IMR-90 (cell line): ENCODE measurements around the gene OTC. TPM values are rescaled to one million over a fixed set of nuclear protein-coding genes. Genes with fewer than 3 reads are reported as not detected.

Experiments
- ATAC-seq: fragments of 200-7000 bp; cut with Tn5 transposase; 2 replicates; pipeline ENCODE4 v1.9.1; 2020; ENCODE audit warnings: low read depth, mild to moderate bottlenecking, moderate library complexity
- BruUV-seq: library from RNA; stranded (reverse); fragments of 400-500 nt; replicated peaks from 2 replicates; lab custom pipeline; 2021; lab: Mats Ljungman, UMichigan
- CTCF ChIA-PET: fragments of 300-600 bp; formaldehyde crosslinking; extraction: SDS; loops from one replicate; lab custom pipeline; 2021; ENCODE audit warnings: antibody characterized with exemption; lab: Yijun Ruan, JAX
- POLR2A ChIA-PET: fragments of 300-600 bp; sonication (Branson Sonifier 250); formaldehyde crosslinking; loops from one replicate; lab custom pipeline; 2022; ENCODE audit warnings: antibody characterized with exemption; ENCODE audit not compliant: unreplicated experiment; lab: Charles Lee
- DNase-seq: peaks from one replicate; pipeline ENCODE4 v3.0.0; 2013
- H2AFZ ChIP-seq: replicated peaks from 2 replicates; pipeline ENCODE3; 2013; ENCODE audit warnings: low read length, mild to moderate bottlenecking; ENCODE audit not compliant: poor library complexity
- H2AK5ac ChIP-seq: 2 replicates; pipeline ENCODE4 v1.6.1; 2013; ENCODE audit warnings: low read depth, low read length, inconsistent platforms
- H2AK9ac ChIP-seq: replicated peaks from 2 replicates; pipeline ENCODE3; 2013; ENCODE audit warnings: mild to moderate bottlenecking, low read depth, low read length, moderate library complexity; ENCODE audit not compliant: poor library complexity
- H2BK120ac ChIP-seq: 2 replicates; pipeline ENCODE4 v1.6.1; 2013; ENCODE audit warnings: low read depth, low read length, inconsistent platforms
- H2BK15ac ChIP-seq: 3 replicates; pipeline ENCODE4 v1.6.1; 2013; ENCODE audit warnings: low read depth, low read length, inconsistent platforms
- H2BK20ac ChIP-seq: 2 replicates; pipeline ENCODE4 v1.6.1; 2013; ENCODE audit warnings: low read depth, mild to moderate bottlenecking, inconsistent platforms, low read length, moderate library complexity
- H2BK5ac ChIP-seq: 2 replicates; pipeline ENCODE4 v1.6.1; 2013; ENCODE audit warnings: mild to moderate bottlenecking, low read depth, low read length, inconsistent platforms; ENCODE audit not compliant: poor library complexity, severe bottlenecking
- H3K14ac ChIP-seq: replicated peaks from 2 replicates; pipeline ENCODE4 v1.6.1; 2013; ENCODE audit warnings: low read depth, low read length, inconsistent platforms
- H3K18ac ChIP-seq: 2 replicates; pipeline ENCODE4 v1.6.1; 2013; ENCODE audit warnings: low read depth, low read length, control low read depth
- H3K23ac ChIP-seq: 2 replicates; pipeline ENCODE4 v1.6.1; 2013; ENCODE audit warnings: low read depth, low read length, inconsistent platforms
- H3K27ac ChIP-seq: 2 replicates; pipeline ENCODE4 v1.5.1; 2013; ENCODE audit warnings: mild to moderate bottlenecking, control low read depth, low read length; ENCODE audit not compliant: insufficient read depth
- H3K27me3 ChIP-seq: 2 replicates; pipeline ENCODE4 v1.6.1; 2013; ENCODE audit warnings: low read length; ENCODE audit not compliant: control insufficient read depth, insufficient read depth
- H3K36me3 ChIP-seq: 2 replicates; pipeline ENCODE4 v1.6.1; 2013; ENCODE audit warnings: low read length, mixed read lengths; ENCODE audit not compliant: control insufficient read depth, insufficient read depth
- H3K4ac ChIP-seq: 2 replicates; pipeline ENCODE4 v1.6.1; 2013; ENCODE audit warnings: low read depth, low read length, inconsistent platforms
- H3K4me1 ChIP-seq: 2 replicates; pipeline ENCODE4 v1.6.1; 2013; ENCODE audit warnings: low read length, mixed read lengths; ENCODE audit not compliant: control insufficient read depth, insufficient read depth
- H3K4me2 ChIP-seq: 2 replicates; pipeline ENCODE4 v1.6.1; 2013; ENCODE audit warnings: low read depth, mild to moderate bottlenecking, control low read depth, low read length, moderate library complexity
- H3K4me3 ChIP-seq: 2 replicates; pipeline ENCODE4 v1.5.1; 2013; ENCODE audit warnings: low read depth, mild to moderate bottlenecking, control low read depth, low read length, moderate library complexity; ENCODE audit not compliant: insufficient read depth
- H3K56ac ChIP-seq: 2 replicates; pipeline ENCODE4 v1.6.1; 2013; ENCODE audit warnings: low read length, inconsistent platforms; ENCODE audit not compliant: insufficient read depth; ENCODE audit errors: extremely low read depth
- H3K79me1 ChIP-seq, 2 experiments: 2 replicates each; pipeline ENCODE4 v1.6.1; 2013; ENCODE audit warnings: low read length in 2 of 2, inconsistent platforms in 1 of 2, low read depth in 1 of 2
- H3K9ac ChIP-seq: 2 replicates; pipeline ENCODE4 v1.6.1; 2013; ENCODE audit warnings: low read depth, low read length, control low read depth
- H3K9me1 ChIP-seq: 2 replicates; pipeline ENCODE4 v1.6.1; 2013; ENCODE audit warnings: low read length, inconsistent platforms; ENCODE audit not compliant: insufficient read depth
- H3K9me3 ChIP-seq: 2 replicates; pipeline ENCODE4 v1.6.1; 2013; ENCODE audit warnings: low read length; ENCODE audit not compliant: control insufficient read depth, insufficient read depth
- H4K20me1 ChIP-seq: 2 replicates; pipeline ENCODE4 v1.6.1; 2013; ENCODE audit warnings: low read length, inconsistent platforms; ENCODE audit not compliant: insufficient read depth
- H4K5ac ChIP-seq: 2 replicates; pipeline ENCODE4 v1.6.1; 2013; ENCODE audit warnings: mild to moderate bottlenecking, low read depth, low read length, control low read depth
- H4K8ac ChIP-seq, 2 experiments: 2 replicates each; pipeline ENCODE4 v1.6.1; 2013; ENCODE audit warnings: low read depth in 2 of 2, low read length in 2 of 2, control low read depth in 1 of 2, inconsistent platforms in 1 of 2
- H4K91ac ChIP-seq: 2 replicates; pipeline ENCODE4 v1.6.1; 2013; ENCODE audit warnings: low read depth, low read length, inconsistent platforms; ENCODE audit not compliant: insufficient read depth
- BHLHE40 ChIP-seq: fragments of 150-350 bp; IDR thresholded peaks from 2 replicates; pipeline ENCODE4 v1.6.1; 2016; ENCODE audit warnings: mild to moderate bottlenecking, low read depth, low read length
- CEBPB ChIP-seq: IDR thresholded peaks from 2 replicates; pipeline ENCODE4 v1.6.1; 2012; ENCODE audit warnings: low read depth, low read length, improper control_type of control experiment
- CHD1 ChIP-seq: IDR thresholded peaks from 2 replicates; pipeline ENCODE4 v1.6.1; 2012; ENCODE audit warnings: low read depth, low read length, improper control_type of control experiment
- FOS ChIP-seq: fragments of 150-350 bp; IDR thresholded peaks from 2 replicates; pipeline ENCODE4 v1.6.1; 2016; ENCODE audit warnings: low read depth, low read length
- MAFK ChIP-seq: IDR thresholded peaks from 2 replicates; pipeline ENCODE4 v1.6.1; 2012; ENCODE audit warnings: low read depth, low read length, improper control_type of control experiment
- MAZ ChIP-seq: IDR thresholded peaks from 2 replicates; pipeline ENCODE4 v1.6.1; 2012; ENCODE audit warnings: low read depth, mild to moderate bottlenecking, low read length, improper control_type of control experiment, moderate library complexity, borderline replicate concordance
- MXI1 ChIP-seq: IDR thresholded peaks from 2 replicates; pipeline ENCODE4 v1.6.1; 2012; ENCODE audit warnings: low read depth, mild to moderate bottlenecking, low read length, moderate library complexity, borderline replicate concordance
- NFE2L2 ChIP-seq: fragments of 150-350 bp; IDR thresholded peaks from 2 replicates; pipeline ENCODE4 v1.6.1; 2016; ENCODE audit warnings: low read depth, mild to moderate bottlenecking, low read length
- POLR2A ChIP-seq: IDR thresholded peaks from 2 replicates; pipeline ENCODE4 v1.6.1; 2012; ENCODE audit warnings: mild to moderate bottlenecking, low read depth, low read length
- RAD21 ChIP-seq: IDR thresholded peaks from 2 replicates; pipeline ENCODE4 v1.6.1; 2012; ENCODE audit warnings: low read length, improper control_type of control experiment
- RCOR1 ChIP-seq: IDR thresholded peaks from 2 replicates; pipeline ENCODE4 v1.6.1; 2012; ENCODE audit warnings: mild to moderate bottlenecking, low read length, improper control_type of control experiment; ENCODE audit not compliant: insufficient replicate concordance
- RFX5 ChIP-seq: IDR thresholded peaks from 2 replicates; pipeline ENCODE4 v1.8.0; 2012; ENCODE audit warnings: low read depth, mild to moderate bottlenecking, low read length, moderate library complexity
- SMC3 ChIP-seq: fragments of 150-350 bp; IDR thresholded peaks from 2 replicates; pipeline ENCODE4 v1.6.1; 2016; ENCODE audit warnings: low read depth, mild to moderate bottlenecking, antibody characterized with exemption, low read length, moderate library complexity
- WGBS, 2 experiments: methylation state at CpG; one replicate each; pipeline versions ENCODE4 v1.1.5 to v1.1.7; 2013; ENCODE audit warnings: missing lambda C conversion rate in 2 of 2; ENCODE audit not compliant: insufficient read length in 1 of 2; ENCODE audit errors: extremely low coverage in 2 of 2; 5-methylcytosine and 5-hydroxymethylcytosine counted together
- dilution Hi-C: fragments of 300-500 bp; cut with HindIII; formaldehyde crosslinking; loops from one replicate; pipeline ENCODE4 v1.14.3; 2018; ENCODE audit warnings: low sequenced_read_pairs; ENCODE audit not compliant: unreplicated experiment
- in situ Hi-C: fragments of 300-500 bp; cut with MboI; formaldehyde crosslinking; loops from 3 replicates; pipeline ENCODE4 v1.14.3; 2019; ENCODE audit warnings: low sequenced_read_pairs, inconsistent platforms, mixed read lengths
- intact Hi-C: fragments of 100-400 bp; cut with micrococcal nuclease; formaldehyde crosslinking; loops from 2 replicates; pipeline ENCODE4 v1.10.0; 2022
- polyA plus RNA-seq, 3 experiments: library from polyadenylated mRNA; depleted of rRNA; stranded (reverse); fragments of >200 nt; gene quantifications; 2 replicates each; pipeline ENCODE4 v1.2.3, GENCODE V29; 2012; ENCODE audit warnings: low replicate concordance in 1 of 3
- total RNA-seq: library from RNA; depleted of rRNA; stranded (reverse); fragments of >200 nt; gene quantifications from 2 replicates; pipeline ENCODE4 v1.2.3, GENCODE V29; 2012
- TF ChIP-seq, protein P1 (sequence below): fragments of 150-350 bp; IDR thresholded peaks from 2 replicates; pipeline ENCODE4 v1.6.1; 2017; ENCODE audit warnings: mild to moderate bottlenecking, antibody characterized with exemption, low read length, low read depth
- TF ChIP-seq, protein P2 (sequence below): fragments of 150-350 bp; IDR thresholded peaks from 2 replicates; pipeline ENCODE4 v1.6.1; 2016; ENCODE audit warnings: low read depth, mild to moderate bottlenecking, low read length, moderate library complexity, borderline replicate concordance

Gene OTC
- total and polyA plus RNA-seq, 2 of the 4 experiments (the other 2 are of a cell fraction) = not detected

GRCh38 chrX:38351346-38351745 is 1.1 kb upstream of the OTC start:
- H3K23ac ChIP-seq = no peak overlapping the region
- no peak overlapping the region for H3K4me2 ChIP-seq
- no peak overlapping the region for H3K4me3 ChIP-seq
- H4K5ac ChIP-seq = no peak overlapping the region
- no peak overlapping the region for H2BK15ac ChIP-seq
- H2BK20ac ChIP-seq = no peak overlapping the region
- no peak for TF ChIP-seq MXI1
- no peak for TF ChIP-seq RFX5
- TF ChIP-seq, protein P1, sequence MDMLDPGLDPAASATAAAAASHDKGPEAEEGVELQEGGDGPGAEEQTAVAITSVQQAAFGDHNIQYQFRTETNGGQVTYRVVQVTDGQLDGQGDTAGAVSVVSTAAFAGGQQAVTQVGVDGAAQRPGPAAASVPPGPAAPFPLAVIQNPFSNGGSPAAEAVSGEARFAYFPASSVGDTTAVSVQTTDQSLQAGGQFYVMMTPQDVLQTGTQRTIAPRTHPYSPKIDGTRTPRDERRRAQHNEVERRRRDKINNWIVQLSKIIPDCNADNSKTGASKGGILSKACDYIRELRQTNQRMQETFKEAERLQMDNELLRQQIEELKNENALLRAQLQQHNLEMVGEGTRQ = no peak
- TF ChIP-seq, protein P2, sequence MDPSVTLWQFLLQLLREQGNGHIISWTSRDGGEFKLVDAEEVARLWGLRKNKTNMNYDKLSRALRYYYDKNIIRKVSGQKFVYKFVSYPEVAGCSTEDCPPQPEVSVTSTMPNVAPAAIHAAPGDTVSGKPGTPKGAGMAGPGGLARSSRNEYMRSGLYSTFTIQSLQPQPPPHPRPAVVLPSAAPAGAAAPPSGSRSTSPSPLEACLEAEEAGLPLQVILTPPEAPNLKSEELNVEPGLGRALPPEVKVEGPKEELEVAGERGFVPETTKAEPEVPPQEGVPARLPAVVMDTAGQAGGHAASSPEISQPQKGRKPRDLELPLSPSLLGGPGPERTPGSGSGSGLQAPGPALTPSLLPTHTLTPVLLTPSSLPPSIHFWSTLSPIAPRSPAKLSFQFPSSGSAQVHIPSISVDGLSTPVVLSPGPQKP = no peak
- TF ChIP-seq MAZ = no peak
- no peak for TF ChIP-seq CHD1
- no peak for TF ChIP-seq CEBPB
- no peak for TF ChIP-seq SMC3
- TF ChIP-seq RAD21 = no peak
- no peak for TF ChIP-seq FOS
- TF ChIP-seq RCOR1 = no peak
- no peak for TF ChIP-seq NFE2L2
- TF ChIP-seq POLR2A = no peak
- TF ChIP-seq MAFK = no peak
- no peak for TF ChIP-seq BHLHE40
- POLR2A ChIA-PET = no interaction called here
- H2AFZ ChIP-seq = no peak overlapping the region
- H2BK120ac ChIP-seq = no peak overlapping the region
- in situ Hi-C loops (no loop called here), intact Hi-C loops (no loop called here), dilution Hi-C loops (no loop called here)
- no peak overlapping the region for H2AK9ac ChIP-seq
- H3K9me1 ChIP-seq = no peaks in the 10 kb centered on the region
- H3K4me1 ChIP-seq = no peaks in the 10 kb centered on the region
- DNase-seq (no peak), ATAC-seq (no peak)
- H3K36me3 ChIP-seq = no peaks in the 10 kb centered on the region
- H3K27ac ChIP-seq = no peak overlapping the region
- no peak overlapping the region for H3K18ac ChIP-seq
- no peak overlapping the region for H3K56ac ChIP-seq
- no peaks in the 10 kb centered on the region for H3K9me3 ChIP-seq
- no peak overlapping the region for H2BK5ac ChIP-seq
- H3K9ac ChIP-seq = no peak overlapping the region
- H3K4ac ChIP-seq = no peak overlapping the region
- H4K8ac ChIP-seq = no peak overlapping the region
- H3K79me1 ChIP-seq = no peaks in the 10 kb centered on the region
- H2AK5ac ChIP-seq = no peak overlapping the region
- CTCF ChIA-PET = no interaction called here
- H4K91ac ChIP-seq = no peak overlapping the region
- BruUV-seq = no TSS peak
- H3K27me3 ChIP-seq = peaks cover 5% of the 10 kb centered on the region
- no peak overlapping the region for H3K14ac ChIP-seq
- no peaks in the 10 kb centered on the region for H4K20me1 ChIP-seq
- no CpG with 5 or more reads among the region's 3 CpGs for WGBS, 2 experiments
